ENCODE data around the gene APOA4. TPM values are rescaled to one million over a fixed set of nuclear protein-coding genes. Genes with fewer than 3 reads are reported as not detected.

Gene APOA4
- total and polyA plus RNA-seq, 7 donors = 0.04 to 5.3 (median 3.0) TPM; not detected in 4

DNA sequence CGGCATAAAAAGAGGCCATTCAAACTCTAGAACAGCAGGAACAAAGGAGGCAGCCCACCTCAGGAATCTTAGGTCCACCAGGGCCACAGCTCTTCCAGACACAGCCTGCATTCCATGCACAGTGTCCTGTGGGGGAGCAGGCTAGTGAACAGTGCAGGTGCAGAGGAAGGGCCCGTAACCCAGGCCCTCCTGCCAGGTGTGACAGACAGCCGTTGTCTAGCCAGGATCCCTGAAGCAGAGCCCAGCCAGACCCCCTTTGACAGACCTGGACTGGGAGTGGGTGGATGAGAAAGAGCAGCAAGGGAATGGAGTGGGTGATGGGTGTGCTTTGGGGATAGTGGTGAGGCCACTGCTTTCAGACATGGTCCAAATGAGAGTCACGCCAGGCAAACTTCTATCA lies 34.1 kb downstream of the APOA4 start:
- Histone ChIP-seq H3K4me3 (peak overlapping the region in 1 of 4 donors; percentile 96), H3K4me1 (peaks cover 0 to 29% (median 20%) of the 10 kb centered on the region in 4 donors), H3K27ac (peak overlapping the region in 1 of 4 donors; percentile 88), H3K27me3 (no peaks in the 10 kb centered on the region), H3K36me3 (peaks cover 11 to 26% (median 17%) of the 10 kb centered on the region in 4 donors), H3K9me3 (no peaks in the 10 kb centered on the region)
- DNase-seq = no peak
- intact Hi-C loops (cut with DNase I) = loop anchor here (1.0 to 5.0 kb wide), 3 partner anchors 46 to 438 kb away; partner anchors contain the start of gene SIK3
- 88 to 90% methylated on average over 4 of the region's 4 CpGs for WGBS, 2 donors
- TF ChIP-seq, protein P1, sequence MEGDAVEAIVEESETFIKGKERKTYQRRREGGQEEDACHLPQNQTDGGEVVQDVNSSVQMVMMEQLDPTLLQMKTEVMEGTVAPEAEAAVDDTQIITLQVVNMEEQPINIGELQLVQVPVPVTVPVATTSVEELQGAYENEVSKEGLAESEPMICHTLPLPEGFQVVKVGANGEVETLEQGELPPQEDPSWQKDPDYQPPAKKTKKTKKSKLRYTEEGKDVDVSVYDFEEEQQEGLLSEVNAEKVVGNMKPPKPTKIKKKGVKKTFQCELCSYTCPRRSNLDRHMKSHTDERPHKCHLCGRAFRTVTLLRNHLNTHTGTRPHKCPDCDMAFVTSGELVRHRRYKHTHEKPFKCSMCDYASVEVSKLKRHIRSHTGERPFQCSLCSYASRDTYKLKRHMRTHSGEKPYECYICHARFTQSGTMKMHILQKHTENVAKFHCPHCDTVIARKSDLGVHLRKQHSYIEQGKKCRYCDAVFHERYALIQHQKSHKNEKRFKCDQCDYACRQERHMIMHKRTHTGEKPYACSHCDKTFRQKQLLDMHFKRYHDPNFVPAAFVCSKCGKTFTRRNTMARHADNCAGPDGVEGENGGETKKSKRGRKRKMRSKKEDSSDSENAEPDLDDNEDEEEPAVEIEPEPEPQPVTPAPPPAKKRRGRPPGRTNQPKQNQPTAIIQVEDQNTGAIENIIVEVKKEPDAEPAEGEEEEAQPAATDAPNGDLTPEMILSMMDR (IDR thresholded peaks at IDR 0.05) = no peak
- TF ChIP-seq POLR2AphosphoS5 (IDR thresholded peaks at IDR 0.05) (no peak), EP300 (IDR thresholded peaks at IDR 0.05) (no peak), POLR2A (IDR thresholded peaks at IDR 0.05) (no peak)

DNA sequence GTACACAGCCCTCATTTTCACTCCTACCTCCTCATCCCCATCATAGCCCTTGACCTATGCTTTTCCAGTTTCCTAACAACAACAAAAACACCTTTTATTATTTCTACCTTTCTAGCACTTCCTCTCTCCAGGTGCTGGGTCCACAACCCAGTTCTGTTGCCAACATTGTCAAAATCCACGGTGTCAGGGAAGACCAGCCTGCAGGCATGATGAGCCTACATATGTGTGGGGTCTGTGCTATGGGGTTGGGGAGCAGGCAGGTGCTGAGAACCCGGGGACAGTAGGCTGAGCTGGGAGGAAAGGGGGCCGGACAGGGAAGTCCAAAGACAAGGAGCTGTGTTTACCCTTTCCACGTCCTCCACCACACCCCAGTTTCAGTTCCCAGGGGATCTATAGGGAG lies 34.6 kb downstream of the APOA4 start:
- no peaks in the 10 kb centered on the region for H3K27me3 ChIP-seq
- intact Hi-C loops (cut with DNase I) = loop anchor here (1.0 to 5.0 kb wide), 3 partner anchors 47 to 439 kb away; partner anchors contain the start of gene SIK3
- TF ChIP-seq POLR2A (IDR thresholded peaks at IDR 0.05) (no peak), EP300 (IDR thresholded peaks at IDR 0.05) (no peak), POLR2AphosphoS5 (IDR thresholded peaks at IDR 0.05) (no peak)
- TF ChIP-seq, protein P1 (IDR thresholded peaks at IDR 0.05) = no peak
- WGBS, 2 donors = 31 to 62% methylated on average over 4 of the region's 4 CpGs
- peaks cover 12 to 31% (median 19%) of the 10 kb centered on the region in 4 donors for H3K36me3 ChIP-seq
- DNase-seq = no peak
- H3K27ac ChIP-seq = peak overlapping the region; percentile 84 to 90 (median 88)
- peak overlapping the region in 3 of 4 donors; percentile 90 to 97 (median 96) for H3K4me3 ChIP-seq
- peaks cover 0 to 29% (median 20%) of the 10 kb centered on the region in 4 donors for H3K4me1 ChIP-seq
- H3K9me3 ChIP-seq = no peaks in the 10 kb centered on the region

DNA sequence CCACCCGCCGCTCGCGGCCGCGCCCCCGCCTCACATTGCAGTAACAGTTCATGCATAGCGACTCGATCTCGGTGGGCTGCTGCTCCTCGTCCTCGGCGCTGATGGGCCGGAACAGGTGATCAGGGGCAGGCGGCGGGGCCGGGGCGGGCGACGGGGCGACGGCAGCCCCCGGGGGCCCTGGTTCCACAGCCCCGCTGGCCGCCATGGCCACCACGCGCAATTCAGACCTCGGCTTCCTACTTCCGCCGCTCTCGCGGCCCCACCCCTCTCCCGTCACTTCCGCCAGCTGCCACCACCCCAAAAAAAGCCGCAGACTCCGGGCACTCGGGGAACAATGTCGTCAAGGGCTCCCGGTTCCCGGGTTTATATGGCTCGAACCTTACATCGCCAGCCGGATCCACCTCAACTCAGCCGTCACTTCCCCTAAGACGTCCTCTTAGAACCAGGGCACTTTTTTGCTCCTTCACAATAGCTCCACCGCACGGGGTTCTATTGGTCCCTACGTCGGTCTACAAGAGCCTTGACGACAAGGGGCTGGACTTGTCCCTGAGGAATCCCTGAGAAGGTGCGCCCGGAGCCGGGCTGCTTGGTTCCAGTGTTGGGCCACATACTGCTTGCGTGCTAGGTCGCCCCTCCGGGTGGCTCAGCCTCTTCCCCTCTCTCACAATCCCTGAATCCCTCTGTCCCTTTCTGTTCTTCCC lies 35.2 kb downstream of the APOA4 start, which contains the start of gene ZPR1:
Gene ZPR1, minus strand, starts transcription at position 238 of the 701 bp plus-strand sequence. Its CDS starts 33 bp downstream, at position 205.
- Histone ChIP-seq H3K27me3 (no peaks in the 10 kb centered on the region), H3K9me3 (no peaks in the 10 kb centered on the region), H3K27ac (peak within 1 kb of the TSS; percentile 84 to 90 (median 88)), H3K4me3 (peak within 1 kb of the TSS; percentile 86 to 97 (median 93)), H3K4me1 (peaks cover 0 to 29% (median 20%) of the 10 kb centered on the region in 4 donors), H3K36me3 (peaks cover 13 to 37% (median 25%) of the 10 kb centered on the region in 4 donors)
- DNase-seq = peak; percentile 92
- 1% methylated on average over 56 of the region's 56 CpGs for WGBS, 2 donors
- intact Hi-C loops (cut with DNase I) = loop anchor here (1.0 to 5.0 kb wide), 3 partner anchors 47 to 439 kb away; partner anchors contain the start of gene SIK3
- TF ChIP-seq EP300 (IDR thresholded peaks at IDR 0.05) = no peak
- peak; percentile 66 to 68 for TF ChIP-seq POLR2A (IDR thresholded peaks at IDR 0.05)
- TF ChIP-seq POLR2AphosphoS5 (IDR thresholded peaks at IDR 0.05) = peak; percentile 81 to 83 (median 82)
- TF ChIP-seq, protein P1 (IDR thresholded peaks at IDR 0.05) = peak in 1 of 4 experiments; percentile 15

DNA sequence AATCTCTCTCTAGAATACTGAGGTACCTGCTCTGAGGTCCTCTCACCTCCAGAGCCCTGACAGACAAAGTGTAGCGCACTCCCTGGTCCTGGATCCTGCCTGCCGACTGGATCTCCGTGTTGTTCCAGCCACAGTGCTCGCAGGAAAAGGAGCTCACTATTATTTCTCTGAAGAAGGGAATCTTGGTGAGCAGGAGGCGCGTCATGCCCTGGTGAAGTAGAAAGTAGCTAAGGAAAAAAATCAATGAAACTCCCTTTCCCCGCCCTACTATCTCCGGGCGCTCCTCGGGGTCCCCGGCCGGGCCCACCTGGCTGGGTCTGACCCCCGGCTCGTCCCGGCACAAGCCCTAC lies 35.7 kb downstream of the APOA4 start:
- Histone ChIP-seq H3K27me3 (no peaks in the 10 kb centered on the region), H3K4me1 (peaks cover 0 to 29% (median 20%) of the 10 kb centered on the region in 4 donors), H3K36me3 (peaks cover 18 to 42% (median 29%) of the 10 kb centered on the region in 4 donors), H3K9me3 (no peaks in the 10 kb centered on the region), H3K27ac (peak overlapping the region; percentile 84 to 90 (median 88)), H3K4me3 (peak overlapping the region; percentile 86 to 97 (median 93))
- TF ChIP-seq, protein P1 (IDR thresholded peaks at IDR 0.05) = no peak
- TF ChIP-seq POLR2AphosphoS5 (IDR thresholded peaks at IDR 0.05) = no peak
- TF ChIP-seq POLR2A (IDR thresholded peaks at IDR 0.05) = no peak
- TF ChIP-seq EP300 (IDR thresholded peaks at IDR 0.05) = no peak
- DNase-seq = no peak
- 0 to 1% methylated on average over 15 of the region's 15 CpGs for whole genome bisulfite sequencing, 2 donors
- intact Hi-C loops (cut with DNase I) = loop anchor here (5.0 kb wide), 1 partner anchor 440 kb away; no protein-coding TSS in a partner anchor

Data from sigmoid colon (tissue), 7 donors.